ENCODE data around the gene ACD.

DNA sequence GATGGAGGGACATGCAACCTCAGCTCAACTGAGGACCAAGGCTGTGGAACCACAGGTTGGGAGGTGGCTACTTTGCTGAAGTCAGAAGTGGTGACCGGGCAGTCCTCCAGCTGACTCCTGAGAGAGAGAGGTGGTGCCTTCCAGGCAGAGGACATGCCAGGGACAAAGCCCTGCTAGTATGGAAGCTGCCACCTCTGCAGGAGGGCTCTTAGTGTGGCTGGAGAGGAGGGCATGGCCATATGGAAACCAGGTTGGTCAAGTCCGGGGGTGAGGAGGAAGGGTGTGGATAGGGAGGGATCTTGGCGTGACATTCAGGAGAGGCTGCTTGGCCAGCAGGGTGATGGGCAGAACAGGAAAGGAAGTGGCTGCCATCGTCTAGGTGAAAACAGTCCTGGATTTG is 12.2 kb upstream of the ACD start:
- no peak for TF ChIP-seq TAF1 (IDR thresholded peaks at IDR 0.05; ENCODE audit: low read depth, low read length)
- TF ChIP-seq POLR2A (IDR thresholded peaks at IDR 0.05; ENCODE audit: low read depth, low read length), result no peak
